DND-41 (cell line): ENCODE measurements around the gene XXYLT1.

Experiments
- ATAC-seq: fragments of 200-7000 bp; cut with Tn5 transposase; 3 replicates; pipeline ENCODE4 v1.9.1; 2021; ENCODE audit warnings: low read depth; ENCODE audit not compliant: insufficient read depth
- DNase-seq: peaks from one replicate; pipeline ENCODE4 v3.0.0-alpha.2; 2020
- H2AFZ ChIP-seq: 2 replicates; pipeline ENCODE4 v1.6.0; 2012; ENCODE audit warnings: low read depth, low read length
- H3K27ac ChIP-seq: 2 replicates; pipeline ENCODE4 v1.5.1; 2012; ENCODE audit warnings: low read length, inconsistent platforms
- H3K27me3 ChIP-seq: fragments of 200-600 bp; sonication (generic); 2 replicates; pipeline ENCODE4 v1.6.0; 2012; ENCODE audit warnings: low read length, mild to moderate bottlenecking, inconsistent platforms; ENCODE audit not compliant: insufficient read depth, poor library complexity
- H3K36me3 ChIP-seq: 2 replicates; pipeline ENCODE4 v1.5.1; 2012; ENCODE audit warnings: low read length, inconsistent platforms; ENCODE audit not compliant: insufficient read depth
- H3K4me1 ChIP-seq: 2 replicates; pipeline ENCODE4 v1.5.1; 2012; ENCODE audit warnings: mild to moderate bottlenecking, low read length; ENCODE audit not compliant: insufficient read depth
- H3K4me2 ChIP-seq: 2 replicates; pipeline ENCODE4 v1.6.0; 2012; ENCODE audit warnings: mild to moderate bottlenecking, moderate library complexity, low read length, inconsistent platforms; ENCODE audit not compliant: insufficient read depth
- H3K4me3 ChIP-seq, 2 experiments: fragments of 200-600 bp in 1 of 2; shearing (Covaris generic) in 1 of 2; 2 replicates each; pipeline ENCODE4 v1.5.1; 2012 to 2016; ENCODE audit warnings: inconsistent platforms in 2 of 2, low read length in 2 of 2, mild to moderate bottlenecking in 2 of 2, low read depth in 1 of 2, moderate library complexity in 1 of 2
- H3K79me2 ChIP-seq: 2 replicates; pipeline ENCODE4 v1.6.0; 2012; ENCODE audit warnings: low read length, inconsistent platforms; ENCODE audit not compliant: insufficient read depth
- H3K9ac ChIP-seq: 2 replicates; pipeline ENCODE4 v1.6.0; 2012; ENCODE audit warnings: low read depth, mild to moderate bottlenecking, inconsistent platforms, low read length, moderate library complexity
- H3K9me3 ChIP-seq: 2 replicates; pipeline ENCODE4 v1.5.1; 2012; ENCODE audit warnings: low read length, moderate library complexity, mild to moderate bottlenecking, inconsistent platforms; ENCODE audit not compliant: insufficient read depth, severe bottlenecking
- H4K20me1 ChIP-seq: 2 replicates; pipeline ENCODE4 v1.6.0; 2012; ENCODE audit warnings: low read length; ENCODE audit not compliant: insufficient read depth
- EZH2 ChIP-seq: IDR thresholded peaks from 3 replicates; pipeline ENCODE4 v1.6.1; 2012; ENCODE audit warnings: borderline replicate concordance, low read depth, mild to moderate bottlenecking, moderate library complexity, low read length, inconsistent platforms; ENCODE audit not compliant: severe bottlenecking
- TF ChIP-seq, protein P1 (sequence below): IDR thresholded peaks from 2 replicates; pipeline ENCODE4 v1.5.1; 2012; ENCODE audit warnings: borderline replicate concordance, low read length, moderate library complexity, mild to moderate bottlenecking; ENCODE audit not compliant: poor library complexity, severe bottlenecking; ENCODE audit errors: extremely low read depth

The XXYLT1 gene

DNA sequence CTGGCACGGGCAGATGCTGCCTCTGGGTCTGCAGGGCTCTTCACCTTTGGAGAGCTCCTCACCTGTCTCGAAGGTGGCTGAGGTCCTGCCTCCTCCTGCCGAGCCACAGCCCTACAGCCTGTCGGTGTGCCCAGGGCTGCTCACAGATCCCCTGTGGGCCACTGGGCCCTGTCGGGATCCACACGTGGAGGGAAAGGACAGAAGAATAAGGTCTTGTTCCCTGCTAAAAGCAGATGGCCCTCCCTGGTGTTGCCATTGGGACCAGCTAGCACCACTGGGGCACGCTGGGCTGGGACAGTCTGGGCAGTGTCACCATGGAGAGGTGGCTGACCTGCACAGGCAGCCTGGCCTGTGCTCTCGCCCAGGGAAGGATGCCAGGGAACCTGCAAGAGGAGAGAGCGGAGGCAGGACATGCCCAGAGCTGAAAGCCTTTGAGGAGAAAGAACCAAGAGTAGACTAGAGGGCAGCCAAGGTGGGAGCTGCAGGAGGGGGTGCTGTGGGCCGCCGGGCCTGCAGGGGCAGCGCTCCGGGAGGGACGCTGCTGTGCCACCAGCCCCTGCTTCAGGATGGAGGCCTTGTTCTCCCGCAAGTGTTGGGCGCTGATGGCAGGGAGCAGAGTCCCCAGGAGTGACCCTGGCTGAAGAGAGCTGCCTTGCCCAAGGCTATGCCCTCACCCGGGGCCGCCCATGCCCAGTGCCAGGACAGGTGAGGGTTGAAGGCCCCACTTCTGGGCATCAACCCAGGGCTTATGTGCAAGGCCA, 210.2 kb downstream of the XXYLT1 start:
- TF ChIP-seq, protein P1, sequence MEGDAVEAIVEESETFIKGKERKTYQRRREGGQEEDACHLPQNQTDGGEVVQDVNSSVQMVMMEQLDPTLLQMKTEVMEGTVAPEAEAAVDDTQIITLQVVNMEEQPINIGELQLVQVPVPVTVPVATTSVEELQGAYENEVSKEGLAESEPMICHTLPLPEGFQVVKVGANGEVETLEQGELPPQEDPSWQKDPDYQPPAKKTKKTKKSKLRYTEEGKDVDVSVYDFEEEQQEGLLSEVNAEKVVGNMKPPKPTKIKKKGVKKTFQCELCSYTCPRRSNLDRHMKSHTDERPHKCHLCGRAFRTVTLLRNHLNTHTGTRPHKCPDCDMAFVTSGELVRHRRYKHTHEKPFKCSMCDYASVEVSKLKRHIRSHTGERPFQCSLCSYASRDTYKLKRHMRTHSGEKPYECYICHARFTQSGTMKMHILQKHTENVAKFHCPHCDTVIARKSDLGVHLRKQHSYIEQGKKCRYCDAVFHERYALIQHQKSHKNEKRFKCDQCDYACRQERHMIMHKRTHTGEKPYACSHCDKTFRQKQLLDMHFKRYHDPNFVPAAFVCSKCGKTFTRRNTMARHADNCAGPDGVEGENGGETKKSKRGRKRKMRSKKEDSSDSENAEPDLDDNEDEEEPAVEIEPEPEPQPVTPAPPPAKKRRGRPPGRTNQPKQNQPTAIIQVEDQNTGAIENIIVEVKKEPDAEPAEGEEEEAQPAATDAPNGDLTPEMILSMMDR = no peak
- TF ChIP-seq EZH2 = no peak
- Histone ChIP-seq H3K4me3 (no peak overlapping the region), H3K9me3 (no peaks in the 10 kb centered on the region)

DNA sequence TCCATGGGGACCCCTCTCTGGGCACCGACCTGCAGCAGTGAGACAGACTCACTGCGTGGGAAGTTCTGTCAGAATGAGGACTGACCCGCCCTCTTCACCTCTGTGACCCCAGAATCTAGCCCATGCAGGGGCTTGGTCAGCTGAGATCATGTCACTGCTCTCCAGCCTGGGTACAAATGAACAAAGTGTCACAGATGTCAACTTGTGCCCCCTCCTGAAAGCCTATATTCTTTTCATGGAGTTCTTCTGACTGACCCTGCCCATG, 210.8 kb downstream of the XXYLT1 start:
- H4K20me1 ChIP-seq = no peaks in the 10 kb centered on the region
- TF ChIP-seq, protein P1 = no peak
- TF ChIP-seq EZH2 = no peak
- H3K9ac ChIP-seq = no peak overlapping the region
- ATAC-seq (no peak), DNase-seq (no peak)
- no peaks in the 10 kb centered on the region for H3K27me3 ChIP-seq
- no peak overlapping the region for H2AFZ ChIP-seq
- H3K27ac ChIP-seq = no peak overlapping the region
- H3K4me3 ChIP-seq = no peak overlapping the region
- no peaks in the 10 kb centered on the region for H3K9me3 ChIP-seq
- H3K36me3 ChIP-seq = no peaks in the 10 kb centered on the region
- no peaks in the 10 kb centered on the region for H3K4me1 ChIP-seq
- no peak overlapping the region for H3K4me2 ChIP-seq
- no peaks in the 10 kb centered on the region for H3K79me2 ChIP-seq

More for the DNA sequence above, 210.2 kb downstream of the XXYLT1 start:
- Histone ChIP-seq H3K79me2 (no peaks in the 10 kb centered on the region), H3K27me3 (no peaks in the 10 kb centered on the region), H3K4me1 (no peaks in the 10 kb centered on the region), H3K4me2 (no peak overlapping the region), H3K27ac (no peak overlapping the region), H2AFZ (no peak overlapping the region), H3K9ac (no peak overlapping the region), H4K20me1 (no peaks in the 10 kb centered on the region), H3K36me3 (no peaks in the 10 kb centered on the region)
- no peak for ATAC-seq
- no peak for DNase-seq

DNA sequence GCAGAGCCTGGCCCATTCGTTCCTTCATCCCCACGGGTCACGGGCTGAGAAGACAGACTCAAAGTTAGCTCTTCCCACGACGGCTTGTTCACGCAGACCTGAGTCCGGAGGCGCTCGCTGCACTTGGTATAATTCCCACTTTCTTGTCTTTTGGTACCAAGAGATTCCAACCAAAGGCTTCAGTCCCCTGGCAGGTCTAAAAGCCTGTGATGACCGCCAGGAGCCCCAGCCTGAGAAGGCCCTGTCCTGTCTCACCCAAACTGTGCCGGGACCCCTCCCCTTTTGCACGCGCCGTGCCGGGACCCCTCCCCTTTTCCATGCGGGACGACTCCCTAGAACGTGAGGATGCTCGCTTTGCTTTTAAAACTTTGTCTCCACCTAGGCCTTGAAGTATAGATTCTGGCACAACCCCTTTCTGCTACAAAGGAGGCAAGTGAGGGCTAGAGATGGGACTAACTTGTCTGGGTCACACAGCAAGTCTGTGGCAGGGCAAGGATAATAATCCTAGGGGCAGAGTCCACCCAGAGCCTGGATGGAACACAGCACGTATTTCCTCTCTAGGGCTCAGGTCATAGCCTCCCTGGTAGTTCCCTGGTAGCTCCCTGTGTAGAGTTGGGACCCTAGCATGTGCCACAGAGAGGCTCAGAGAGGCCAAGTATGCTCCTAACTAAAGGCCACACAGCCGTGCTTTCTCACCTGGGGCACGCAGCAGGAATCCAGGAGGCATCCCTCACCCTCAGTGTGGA, 211.3 kb downstream of the XXYLT1 start:
- Histone ChIP-seq H3K27me3 (no peaks in the 10 kb centered on the region), H3K27ac (no peak overlapping the region), H3K4me1 (no peaks in the 10 kb centered on the region), H3K36me3 (no peaks in the 10 kb centered on the region), H2AFZ (no peak overlapping the region), H3K4me3 (no peak overlapping the region), H3K9me3 (no peaks in the 10 kb centered on the region), H3K4me2 (no peak overlapping the region), H3K9ac (no peak overlapping the region), H3K79me2 (no peaks in the 10 kb centered on the region), H4K20me1 (no peaks in the 10 kb centered on the region)
- ATAC-seq (no peak), DNase-seq (no peak)
- TF ChIP-seq, protein P1 = no peak
- no peak for TF ChIP-seq EZH2
